Right lobe of liver (tissue), 4 donors: ENCODE results near the gene MINK1.

Experiments used
- CTCF ChIP-seq, 4 donors: fragments of 200-600 bp in 3 of 4; fragments of 450-650 bp in 1 of 4; IDR thresholded peaks; one replicate each; pipeline versions ENCODE4 v1.5.1 to v1.8.0; 2016 to 2022; ENCODE audit warnings: antibody characterized with exemption in 4 of 4, mild to moderate bottlenecking in 2 of 4
- POLR2A ChIP-seq: fragments of 450-650 bp; IDR thresholded peaks from one replicate; pipeline ENCODE4 v1.6.1; 2017; ENCODE audit warnings: antibody characterized with exemption, mild to moderate bottlenecking
- donor health status: DM: no; HTN: no; CAD: no.
- donor health status: DM: no; HTN: no; CAD: no.
- donor health status: DM: no; HTN: yes; CAD: no.

GRCh38 chr17:4947010-4947410 lies 113.9 kb downstream of the MINK1 start:
- TF ChIP-seq CTCF (IDR thresholded peaks at IDR 0.05) (no peak), POLR2A (no peak)
